Measurements from ENCODE around the gene KRT86. TPM values are rescaled to one million over a fixed set of nuclear protein-coding genes. Genes with fewer than 3 reads are reported as not detected.
"Not testable (repeated sequence)": the region's sequence is repeated elsewhere in the genome, so short reads cannot be mapped to it uniquely, and the experiment has no call there.

The KRT86 gene
- total and polyA plus RNA-seq, 9 of the 15 experiments (the other 6 are each of a cell fraction or from before 2014, with no cell fraction given), result not detected

DNA sequence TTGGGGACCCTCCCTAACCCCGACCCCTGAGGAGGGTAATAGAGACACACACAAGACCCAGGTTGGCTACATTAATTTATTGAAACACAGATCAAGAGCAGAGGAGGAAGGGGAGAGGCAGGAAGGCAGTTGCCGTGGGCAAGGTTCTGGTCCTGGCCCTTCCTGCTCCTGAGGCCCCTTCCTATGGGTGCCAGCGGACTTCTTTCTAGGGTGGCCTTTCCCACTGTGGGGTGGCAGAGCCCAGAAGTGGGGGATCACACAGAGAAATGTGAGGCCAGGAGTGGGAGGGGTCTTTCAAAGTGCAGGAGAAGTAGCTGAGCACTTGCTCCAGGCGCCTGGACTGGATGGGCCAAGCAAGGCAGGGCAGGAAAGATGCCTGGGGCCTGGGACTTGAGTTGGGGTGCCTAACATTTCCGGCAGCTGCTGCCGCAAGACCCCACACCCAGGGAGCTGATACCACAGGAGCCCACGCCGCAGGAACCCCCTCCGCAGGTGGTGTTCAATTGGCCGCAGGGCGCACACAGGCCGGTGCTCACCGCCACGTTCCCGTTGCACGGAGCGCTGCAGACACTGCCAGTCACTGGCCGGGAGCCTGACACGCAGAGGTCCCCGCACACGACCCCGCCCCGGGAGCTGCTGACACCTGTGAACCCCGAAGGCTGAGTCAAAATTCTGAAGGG is 11.5 kb downstream of the KRT86 start (continued):
- TF ChIP-seq CHAMP1 (IDR thresholded peaks at IDR 0.05) (no peak), MCM2 (IDR thresholded peaks at IDR 0.05; ENCODE audit: low read depth) (no peak), ETV6 (IDR thresholded peaks at IDR 0.05; ENCODE audit: borderline replicate concordance in 1 of 2, low read depth in 2 of 2, low read length in 1 of 2) (no peak), ETV6 (CRISPR knock-in tag; IDR thresholded peaks at IDR 0.05; ENCODE audit: borderline replicate concordance) (no peak), PTRF (tag; IDR thresholded peaks at IDR 0.05) (no peak), ZC3H4 (CRISPR knock-in tag; IDR thresholded peaks at IDR 0.05; ENCODE audit: borderline replicate concordance) (no peak), KAT8 (IDR thresholded peaks at IDR 0.05; ENCODE audit: low read depth) (no peak), U2AF1 (optimal IDR thresholded peaks at IDR 0.05; ENCODE audit: low read depth, low read length) (no peak), ZNF3 (CRISPR knock-in tag; IDR thresholded peaks at IDR 0.05) (no peak), ELF4 (CRISPR knock-in tag; IDR thresholded peaks at IDR 0.05) (no peak), POLR2AphosphoS2 (IDR thresholded peaks at IDR 0.05; ENCODE audit: low read length) (no peak), SP1 (CRISPR knock-in tag; IDR thresholded peaks at IDR 0.05) (no peak), RBM34 (IDR thresholded peaks at IDR 0.05; ENCODE audit: borderline replicate concordance, insufficient read depth, low read length) (no peak)

GRCh38 chr12:52286857-52287785 is 12.7 kb downstream of the KRT86 start:
- H3K79me2 ChIP-seq (ENCODE audit: control insufficient read depth, insufficient read depth, low read length); H3K4me3 ChIP-seq; CTCF ChIA-PET (ENCODE audit: low intra/inter-chr PET ratio); DNase-seq (ENCODE audit: extremely low read depth in 1 of 4, low spot score in 3 of 4); POLR2A ChIA-PET; H4K20me1 ChIP-seq (replicated peaks; ENCODE audit: control insufficient read depth, insufficient read depth, low read length); BruUV-seq (replicated peaks); H3K27ac ChIP-seq (ENCODE audit: extremely low read depth, low read depth, low read length); FAIRE-seq; in situ Hi-C loops (cut with MboI); H3K4me1 ChIP-seq (replicated peaks in 1 of 2; ENCODE audit: control insufficient read depth in 2 of 2, insufficient read depth in 2 of 2, low read length in 2 of 2); H2AFZ ChIP-seq (ENCODE audit: low read depth, low read length); H3K36me3 ChIP-seq (ENCODE audit: control insufficient read depth, insufficient read depth, low read length); H3K9ac ChIP-seq (ENCODE audit: insufficient read depth in 1 of 2, low read depth in 2 of 2, low read length in 2 of 2); H3K9me1 ChIP-seq (ENCODE audit: control insufficient read depth, insufficient read depth, low read length); H3K4me2 ChIP-seq (ENCODE audit: insufficient read depth, low read length); intact Hi-C loops (cut with micrococcal nuclease); H3K9me3 ChIP-seq (replicated peaks; ENCODE audit: control insufficient read depth, insufficient read depth, low read depth, low read length): not testable (repeated sequence)
- ATAC-seq, result peak; percentile 57; the same call in 2 of the 3 replicates
- peaks cover 0 to 21% of the 10 kb centered on the region in 2 experiments; a peak in 2 of 5 replicates for H3K27me3 ChIP-seq (ENCODE audit: control insufficient read depth in 2 of 2, insufficient read depth in 2 of 2, low read length in 2 of 2)
- WGBS (ENCODE audit: insufficient coverage, low coverage, missing lambda C conversion rate), result 1% methylated on average over 16 of the region's 21 CpGs
